Psoas muscle (tissue), 8 donors: ENCODE results near the gene PHLDA1. TPM values are rescaled to one million over a fixed set of nuclear protein-coding genes. Genes with fewer than 3 reads are reported as not detected.
A peak's percentile ranks its signal among the peaks of the same experiment; 100 is the strongest.

Experiments
- ATAC-seq, 4 donors: fragments of 200-7000 bp; cut with Tn5 transposase; one replicate each; pipeline ENCODE4 v1.9.1; 2020; ENCODE audit warnings: moderate library complexity in 3 of 4, mild to moderate bottlenecking in 2 of 4
- DNase-seq, 2 donors: peaks; one replicate each; pipeline ENCODE4 v3.0.0-alpha.2; 2020
- H3K27ac ChIP-seq: fragments of 200-600 bp; one replicate; pipeline ENCODE4 v1.8.0; 2022
- H3K27me3 ChIP-seq, 3 donors: fragments of 200-600 bp in 1 of 3; one replicate each; pipeline versions ENCODE4 v1.6.1 to v1.8.0; 2013 to 2022; ENCODE audit warnings: low read length in 2 of 3, mild to moderate bottlenecking in 2 of 3, moderate library complexity in 1 of 3; ENCODE audit not compliant: insufficient read depth in 3 of 3
- H3K36me3 ChIP-seq, 2 donors: fragments of 200-600 bp in 1 of 2; one replicate each; pipeline versions ENCODE4 v1.6.1 to v1.8.0; 2013 to 2022; ENCODE audit warnings: low read depth in 1 of 2, mild to moderate bottlenecking in 1 of 2, moderate library complexity in 1 of 2; ENCODE audit not compliant: insufficient read depth in 1 of 2
- H3K4me1 ChIP-seq: fragments of 200-600 bp; one replicate; pipeline ENCODE4 v1.8.0; 2022
- H3K4me3 ChIP-seq: fragments of 200-600 bp; one replicate; pipeline ENCODE4 v1.8.0; 2022; ENCODE audit warnings: mild to moderate bottlenecking
- H3K9me3 ChIP-seq: fragments of 200-600 bp; one replicate; pipeline ENCODE4 v1.8.0; 2022
- CTCF ChIP-seq: fragments of 200-600 bp; IDR thresholded peaks from one replicate; pipeline ENCODE4 v1.8.0; 2022; ENCODE audit warnings: antibody characterized with exemption
- WGBS, 3 donors: extraction: QIAGEN DNeasy Blood & Tissue Kit; methylation state at CpG; one replicate each; pipeline versions ENCODE4 v1.1.6 to v1.1.7; 2013; 5-methylcytosine and 5-hydroxymethylcytosine counted together
- intact Hi-C, 2 donors: fragments of 100-400 bp; cut with DNase I; formaldehyde crosslinking; loops; one replicate each; pipeline versions ENCODE4 v1.11.0 to v1.14.2; 2022
- polyA plus RNA-seq, 3 donors: library from polyadenylated mRNA; stranded (reverse); fragments of 200-250 nt; gene quantifications; one replicate each; pipeline ENCODE4 v1.2.3, GENCODE V29; 2013
- total RNA-seq, 4 donors: library from RNA; stranded (reverse); fragmentation: NEBNext Ultra II Directional in 2 of 4; extraction: Animal tissue kit (Norgen Biotek cat#: 25700) in 2 of 4; gene quantifications; one replicate each; pipeline versions ENCODE4 v1.2.1 to v1.2.4, GENCODE V29; 2021 to 2023
- donor health status: healthy with polysubstance abuse.
- donor health status: DM: no; HTN: no; CAD: no; lungs with moderate emphysema.
- donor health status: Bipolar disorder and iron deficiency.
- donor health status: healthy.
- donor health status: DM: yes; HTN: yes; CAD: no.
- donor health status: DM: no; HTN: no; CAD: no.
- donor health status: DM: no; HTN: no; CAD: no.
- donor health status: DM: yes; HTN: yes; CAD: no.

Gene PHLDA1
- total and polyA plus RNA-seq, 7 donors: 0.73 to 35.6 (median 3.5) TPM

- 0 to 1% (median 0%) methylated on average over 35 to 40 of the region's 40 CpGs for WGBS, 3 donors
- intact Hi-C loops: loop anchor here in 1 of 2 donors (5.0 to 10.0 kb wide), 3 partner anchors 306 to 518 kb away; partner anchors contain the start of gene KRR1
- Histone ChIP-seq H3K36me3 (no peaks in the 10 kb centered on the region), H3K4me1 (peaks cover 6% of the 10 kb centered on the region), H3K4me3 (peak overlapping the region; percentile 84), H3K27ac (peak overlapping the region; percentile 88), H3K9me3 (no peaks in the 10 kb centered on the region), H3K27me3 (peaks cover 0 to 40% (median 3%) of the 10 kb centered on the region in 3 donors)
- TF ChIP-seq CTCF: no peak
- peak; percentile 44 to 63 for DNase-seq
- peak; percentile 17 to 32 (median 24) for ATAC-seq
These were observed 1.1 kb downstream of the PHLDA1 start for GRCh38 chr12:76030341-76031080.

GRCh38 chr12:76029982-76030340 lies 1.6 kb downstream of the PHLDA1 start:
- no peaks in the 10 kb centered on the region for H3K9me3 ChIP-seq
- 3 to 5% (median 3%) methylated on average over 22 of the region's 22 CpGs for WGBS, 3 donors
- H3K36me3 ChIP-seq: no peaks in the 10 kb centered on the region
- H3K27me3 ChIP-seq: peaks cover 0 to 41% (median 3%) of the 10 kb centered on the region in 3 donors
- H3K4me3 ChIP-seq: peak overlapping the region; percentile 84
- TF ChIP-seq CTCF: no peak
- DNase-seq: peak in 1 of 2 donors; percentile 19
- peak overlapping the region; percentile 19 for H3K27ac ChIP-seq
- intact Hi-C loops: loop anchor here in 1 of 2 donors (5.0 to 10.0 kb wide), 4 partner anchors 213 to 518 kb away; partner anchors contain the start of gene KRR1
- ATAC-seq: no peak
- H3K4me1 ChIP-seq: peaks cover 6% of the 10 kb centered on the region

GRCh38 chr12:76028571-76029277 lies 2.9 kb downstream of the PHLDA1 start:
- DNase-seq: no peak
- TF ChIP-seq CTCF: no peak
- Histone ChIP-seq H3K4me1 (peaks cover 6% of the 10 kb centered on the region), H3K9me3 (no peaks in the 10 kb centered on the region), H3K27me3 (peaks cover 0 to 41% (median 3%) of the 10 kb centered on the region in 3 donors), H3K4me3 (peak overlapping the region; percentile 84), H3K27ac (no peak overlapping the region), H3K36me3 (no peaks in the 10 kb centered on the region)
- no peak for ATAC-seq
- intact Hi-C loops: loop anchor here in 1 of 2 donors (5.0 kb wide), 1 partner anchor 211 kb away; no protein-coding TSS in a partner anchor
- WGBS, 3 donors: 62 to 75% (median 65%) methylated on average over 3 of the region's 3 CpGs

- no peak overlapping the region for H3K4me3 ChIP-seq
- TF ChIP-seq CTCF: no peak
- no peak overlapping the region for H3K27ac ChIP-seq
- intact Hi-C loops: loop anchor here in 1 of 2 donors (5.0 kb wide), 1 partner anchor 209 kb away; no protein-coding TSS in a partner anchor
- no peaks in the 10 kb centered on the region for H3K4me1 ChIP-seq
- H3K27me3 ChIP-seq: peaks cover 0 to 41% (median 3%) of the 10 kb centered on the region in 3 donors
- 75 to 79% (median 79%) methylated on average over 1 of the region's 1 CpG for whole genome bisulfite sequencing, 3 donors
- H3K36me3 ChIP-seq: no peaks in the 10 kb centered on the region
- H3K9me3 ChIP-seq: no peaks in the 10 kb centered on the region
- no peak for ATAC-seq
- no peak for DNase-seq
These were observed 4.9 kb downstream of the PHLDA1 start for GRCh38 chr12:76026643-76027063.
